CD4-positive, alpha-beta T cell treated with Interleukin-12 subunit alpha and Interleukin-12 subunit beta, for 1 hour (primary cell): ENCODE data around the gene PPP1R37.
A peak's percentile ranks its signal among the peaks of the same experiment; 100 is the strongest.

ENCODE experiments used
- DNase-seq: peaks from one replicate; pipeline ENCODE4 v3.0.0-alpha.2; 2020

Gene PPP1R37

DNA sequence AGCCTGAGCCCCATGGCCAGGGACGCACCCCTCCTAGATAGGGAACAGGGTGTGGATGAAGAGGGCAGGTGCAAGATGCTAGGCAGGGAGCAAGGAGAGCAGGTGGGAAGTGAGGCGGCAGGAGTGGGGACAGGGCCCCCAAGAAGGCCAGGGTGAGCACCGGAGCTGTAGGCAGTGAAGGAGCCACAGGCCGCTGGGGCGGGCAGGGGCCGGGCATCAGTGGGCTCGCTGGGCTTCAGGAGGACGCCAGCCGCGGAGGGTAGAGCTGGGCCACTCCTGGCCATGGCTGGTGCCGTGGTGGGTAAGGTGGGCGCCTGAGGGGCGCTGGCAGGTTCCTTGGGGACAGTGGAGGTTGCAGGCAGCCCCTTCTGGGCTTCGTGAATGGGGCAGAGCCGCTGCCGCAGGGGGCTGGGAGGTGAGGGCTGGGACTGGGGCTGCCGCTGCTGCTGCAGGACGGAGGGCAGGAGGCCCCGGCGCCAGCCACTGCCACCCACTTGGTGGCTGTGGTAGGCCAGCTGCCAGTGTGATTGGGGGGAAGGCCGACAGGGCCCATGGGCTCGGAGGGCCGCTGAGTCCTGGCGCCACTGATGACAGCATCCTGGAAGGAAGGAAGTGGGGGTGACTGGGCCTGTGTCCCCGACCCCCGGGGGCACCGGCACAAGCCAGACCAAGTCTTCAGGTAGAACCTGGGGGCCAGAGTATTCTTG, 65.7 kb downstream of the PPP1R37 start:
- DNase-seq: no peak

DNA sequence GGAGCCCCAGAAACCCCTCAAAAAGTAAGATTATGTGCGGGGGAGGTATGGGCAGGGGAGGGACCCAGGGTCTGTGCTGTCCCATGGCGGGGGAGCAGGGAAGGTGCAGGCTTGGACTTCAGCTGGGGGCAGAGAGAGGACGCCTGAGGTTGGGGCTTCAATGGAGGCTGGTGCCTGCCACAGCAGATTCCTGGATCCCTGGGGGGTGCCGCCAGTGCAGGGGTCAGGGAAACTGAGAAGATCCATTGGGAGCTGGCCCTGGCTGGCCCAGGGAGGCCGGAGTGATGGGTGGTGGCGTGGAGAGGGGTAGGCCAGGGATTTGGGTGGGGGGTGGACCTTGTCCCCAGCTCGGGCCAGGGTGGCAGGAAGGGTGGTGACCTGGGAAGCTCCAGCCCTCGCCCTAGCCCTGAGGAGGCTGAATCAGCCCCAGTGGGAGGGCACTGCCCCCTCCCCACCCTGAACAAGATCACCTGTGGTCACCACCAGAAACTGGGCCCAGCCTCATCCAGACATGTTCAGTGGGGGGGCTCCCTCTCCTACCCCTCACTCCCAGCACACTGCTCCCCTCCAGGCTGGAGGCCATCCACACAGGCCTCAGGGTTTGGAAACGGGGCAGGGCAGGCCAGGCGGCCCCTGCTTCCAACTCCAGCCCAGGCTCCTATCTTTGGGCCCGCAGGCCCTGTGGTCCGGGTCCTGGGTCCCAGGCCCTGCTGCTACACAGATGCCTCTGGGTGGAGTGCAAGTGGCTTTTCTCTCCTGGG, 66.4 kb downstream of the PPP1R37 start:
- no peak for DNase-seq

GRCh38 chr19:45159971-45160324, 67.0 kb downstream of the PPP1R37 start:
- DNase-seq: no peak

DNA sequence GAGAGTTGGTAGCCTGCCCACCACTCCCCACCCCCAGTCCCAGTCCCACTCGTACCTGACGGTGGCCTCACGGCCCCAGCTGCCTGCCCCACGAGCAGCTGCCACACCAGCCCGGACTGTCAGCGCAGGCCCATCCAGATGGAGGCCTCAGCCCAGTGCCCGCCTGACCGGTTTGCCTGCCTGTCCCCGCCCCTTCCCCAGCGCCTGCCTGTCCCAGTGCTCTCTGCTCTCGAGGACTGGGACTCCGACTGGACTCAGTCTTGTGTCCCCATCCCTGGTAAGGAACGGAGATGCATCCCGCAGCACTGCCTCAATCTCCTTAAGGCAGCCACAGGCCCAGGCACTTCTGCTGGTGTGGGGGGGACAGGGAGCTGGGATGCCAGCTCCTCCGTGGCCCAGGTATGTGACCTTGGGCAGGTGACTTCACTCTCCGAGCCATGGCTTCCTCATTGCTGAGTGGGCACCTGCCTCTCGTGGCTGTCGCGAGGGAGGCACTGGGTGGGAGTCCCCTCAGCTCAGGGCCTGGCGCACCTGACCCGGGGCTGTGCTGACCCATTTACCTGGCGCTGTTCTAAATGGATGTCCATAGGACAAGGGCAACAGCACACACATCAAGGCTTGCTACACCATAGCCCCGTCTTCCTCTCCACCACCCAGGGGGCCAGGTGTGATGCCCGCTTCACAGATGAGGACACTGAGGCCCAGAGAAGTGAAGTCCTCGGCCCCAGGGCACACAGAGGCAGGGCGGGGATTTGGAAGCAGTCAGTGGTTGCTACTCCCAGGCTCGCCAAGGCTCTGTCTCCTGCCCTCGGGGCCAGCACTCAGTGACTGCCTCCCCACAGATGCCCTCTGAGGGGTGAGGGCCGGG, 68.1 kb downstream of the PPP1R37 start, which contains the start of gene NKPD1:
NKPD1 (minus strand) TSS at position 113 of the 868 bp plus-strand sequence. CDS start 832 bp downstream, outside the sequence.
- DNase-seq: no peak

DNA sequence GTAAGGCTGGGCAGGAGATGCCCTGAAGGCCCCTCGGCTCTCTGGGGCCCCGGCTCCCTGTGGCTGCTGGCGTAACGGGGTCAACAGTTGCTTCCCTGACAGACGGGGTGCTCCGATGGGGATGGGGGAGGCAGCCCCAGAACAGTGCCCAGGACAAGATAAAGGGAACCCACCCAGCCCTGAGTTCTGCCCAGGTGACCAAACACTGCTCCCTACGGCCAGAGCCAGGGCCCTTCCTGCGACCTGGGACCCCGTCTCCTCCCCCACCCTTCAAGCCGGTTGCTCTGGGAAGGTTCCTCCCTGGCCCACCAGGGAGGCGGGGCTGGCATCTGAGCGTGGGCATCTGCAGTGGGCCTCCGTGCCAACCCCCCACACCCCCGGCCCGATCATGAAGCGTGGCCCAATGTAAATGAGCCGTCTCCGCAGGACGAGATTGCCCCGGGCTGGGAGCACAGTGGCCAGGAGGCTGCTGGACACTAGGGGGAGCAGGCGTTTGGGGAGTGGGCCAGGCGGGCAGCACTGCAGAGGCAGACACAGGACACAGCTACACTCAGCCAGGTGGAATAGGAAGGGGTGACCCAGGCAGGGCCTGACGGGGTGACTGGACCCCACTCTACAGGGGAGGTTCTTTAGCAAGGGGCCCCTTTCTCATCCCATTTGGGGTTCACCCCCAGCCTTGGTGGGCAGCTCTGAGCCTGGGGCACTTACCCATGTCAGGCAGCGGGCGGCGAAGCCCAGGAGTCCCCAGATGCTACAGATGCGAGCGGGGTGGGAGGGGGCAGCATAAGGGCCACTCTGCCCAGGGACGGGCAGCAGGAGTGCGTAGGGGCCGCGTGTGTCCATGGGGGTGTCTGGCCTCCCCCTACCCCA, 69.0 kb downstream of the PPP1R37 start:
- no peak for DNase-seq

DNA sequence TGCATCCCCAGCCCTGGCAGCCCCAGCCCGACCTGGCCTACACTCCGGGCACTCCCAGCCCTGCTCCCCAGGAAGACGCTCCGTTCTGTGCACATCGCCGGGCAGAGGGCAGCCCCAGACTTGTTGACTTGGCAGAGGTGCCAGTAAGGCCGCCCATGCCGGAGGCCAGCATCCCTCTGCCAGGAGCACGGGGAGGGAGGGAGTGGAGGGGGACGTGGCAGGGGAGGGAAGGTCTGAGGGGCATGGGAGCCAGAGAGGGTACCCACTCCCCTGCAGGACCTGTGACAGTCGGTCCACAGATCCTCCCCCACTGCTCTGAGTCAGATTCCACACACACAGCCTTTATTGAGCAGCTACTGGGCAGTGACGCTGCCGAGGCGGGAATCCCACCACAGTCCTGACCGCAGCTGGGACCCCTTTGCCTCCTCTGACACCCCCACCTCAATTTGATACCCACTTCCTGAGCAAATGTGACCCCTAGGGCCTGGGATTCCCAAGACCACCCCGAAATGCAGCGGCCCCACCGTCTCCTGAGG, 69.7 kb downstream of the PPP1R37 start:
- DNase-seq: no peak

- no peak for DNase-seq
Measured at GRCh38 chr19:45163156-45163555, 70.2 kb downstream of the PPP1R37 start.

- DNase-seq: no peak
Measured at GRCh38 chr19:45163751-45164460, 70.9 kb downstream of the PPP1R37 start.

- peak; percentile 72 for DNase-seq
Measured at GRCh38 chr19:45164577-45165335, 71.8 kb downstream of the PPP1R37 start.

DNA sequence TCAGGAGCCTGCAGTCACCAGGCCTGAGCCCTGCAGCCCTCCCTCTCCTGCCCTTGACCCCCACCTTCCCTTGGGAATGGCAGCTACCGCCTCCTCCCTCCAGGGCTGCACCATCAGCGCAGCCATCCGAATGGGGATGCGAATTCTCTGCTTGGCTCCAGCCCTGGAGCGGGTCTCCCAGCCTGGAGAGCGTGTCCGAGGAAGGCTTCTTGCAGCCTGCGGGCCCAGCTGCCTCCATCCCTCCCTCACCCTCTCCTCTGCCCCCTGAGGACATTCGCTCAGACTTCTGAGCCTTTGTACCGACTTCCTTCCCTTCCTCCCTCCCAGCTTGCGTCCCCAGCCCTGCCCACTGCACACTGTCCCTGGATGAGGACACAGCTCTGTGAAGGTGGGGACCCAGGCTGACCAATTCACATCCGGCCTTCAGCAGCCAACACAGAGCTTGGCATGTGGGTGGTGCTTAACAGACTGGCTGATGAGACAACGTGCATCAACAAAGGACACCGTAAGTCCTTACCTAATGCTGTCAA, 73.8 kb downstream of the PPP1R37 start:
- no peak for DNase-seq

- DNase-seq: peak; percentile 27
Measured at GRCh38 chr19:45168767-45169351, 75.9 kb downstream of the PPP1R37 start.

GRCh38 chr19:45169602-45170001, 76.6 kb downstream of the PPP1R37 start:
- no peak for DNase-seq

DNA sequence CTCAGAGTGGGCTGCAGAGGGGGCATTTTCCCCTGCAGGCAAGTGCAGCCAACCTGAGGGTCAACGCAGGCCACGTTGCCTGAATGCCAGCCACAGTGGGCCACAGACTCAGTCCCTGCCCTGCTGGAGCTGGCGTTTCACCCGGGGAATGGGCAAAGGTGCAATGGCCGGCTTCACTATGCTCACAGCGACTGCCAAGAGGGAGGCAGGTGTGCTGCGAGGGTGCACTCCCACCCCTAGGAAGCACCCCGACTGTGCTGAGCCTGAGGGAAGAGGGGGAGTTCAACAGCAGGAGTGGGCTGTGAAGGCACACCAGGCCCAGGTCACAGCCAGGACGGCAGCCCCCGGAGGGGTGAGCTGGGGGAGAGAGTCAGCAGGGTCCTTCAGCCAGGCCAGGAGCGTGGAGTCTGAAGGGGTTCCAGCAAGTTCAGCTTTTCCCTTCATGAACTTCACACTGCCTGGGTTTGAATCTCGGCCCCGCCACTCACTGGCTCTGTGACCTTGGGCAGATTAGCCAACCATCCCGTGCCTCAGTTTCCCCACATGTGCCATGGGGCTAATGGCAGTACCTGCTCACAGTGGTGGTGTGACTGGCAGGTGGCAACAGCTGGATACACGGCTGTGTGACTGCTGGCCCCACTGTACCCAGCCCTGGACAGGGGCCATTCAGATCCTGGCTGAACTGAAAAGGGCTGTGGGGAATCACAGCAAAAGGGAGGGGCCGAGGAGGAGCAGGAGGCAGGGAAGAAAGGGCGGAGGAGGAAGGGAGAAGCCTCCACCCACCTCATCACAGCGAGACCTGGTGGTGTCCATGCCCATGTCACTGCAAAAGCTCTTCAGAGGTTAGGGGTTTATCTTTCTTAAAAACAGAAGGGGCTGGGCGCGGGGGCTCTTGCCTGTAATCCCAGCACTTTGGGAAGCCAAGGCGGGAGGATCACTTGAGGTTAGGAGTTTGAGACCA, 77.4 kb downstream of the PPP1R37 start:
- no peak for DNase-seq

DNA sequence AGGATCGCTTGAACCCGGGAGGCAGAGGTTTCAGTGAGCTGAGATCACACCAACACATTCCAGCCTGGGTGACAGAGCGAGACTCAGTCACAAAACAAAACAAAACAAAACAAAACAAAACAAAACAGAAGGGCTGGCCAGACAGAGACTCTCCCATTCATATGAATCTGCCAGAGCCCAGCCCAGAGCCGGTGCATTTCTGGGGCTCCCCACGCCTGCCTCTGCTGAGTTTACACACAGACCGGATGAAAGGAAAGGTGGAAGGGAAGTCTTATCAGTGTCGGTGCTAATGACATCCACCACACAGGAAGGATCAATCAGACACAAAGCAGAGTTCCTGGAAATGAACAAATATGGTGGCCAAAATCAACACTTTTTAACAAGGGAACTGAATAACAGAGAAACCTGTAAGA, 78.2 kb downstream of the PPP1R37 start:
- DNase-seq: peak; percentile 71

DNA sequence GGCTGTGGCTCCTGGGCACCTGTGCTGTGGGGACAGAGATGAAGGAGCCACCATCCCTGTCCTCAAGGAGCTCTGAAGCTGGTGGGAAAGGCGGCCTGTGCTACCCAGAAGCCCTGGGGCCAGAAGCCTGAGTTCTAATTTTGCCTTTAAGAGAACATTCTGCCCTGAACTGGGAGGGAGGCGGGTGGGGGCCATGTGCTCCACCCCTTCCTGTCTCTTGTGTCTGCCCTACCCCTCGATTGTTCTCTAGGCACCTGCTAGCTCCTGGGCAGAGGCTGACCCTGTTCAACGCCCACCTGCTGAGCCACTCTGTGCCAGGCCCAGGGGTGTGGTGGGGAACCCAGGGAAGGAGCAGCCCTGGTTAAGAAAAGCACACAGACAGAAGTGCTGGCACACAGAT, 79.2 kb downstream of the PPP1R37 start:
- DNase-seq: peak; percentile 45

GRCh38 chr19:45172611-45173208, 79.7 kb downstream of the PPP1R37 start:
- no peak for DNase-seq

- DNase-seq: no peak
Measured at GRCh38 chr19:45173816-45174215, 80.8 kb downstream of the PPP1R37 start.
